Hypothalamus (tissue), 51 donors: ENCODE data around the gene POU2F1.
A peak's percentile ranks its signal among the peaks of the same experiment; 100 is the strongest.

Experiments
- DNase-seq, 51 donors: peaks; one replicate each; lab custom pipeline; 2025; lab: John Stamatoyannopoulos, UW

POU2F1 gene

GRCh38 chr1:167455786-167456446 is 235.2 kb downstream of the POU2F1 start:
- DNase-seq: peak in 20 of 51 donors; percentile 15 to 67 (median 48)

GRCh38 chr1:167456524-167456923 is 235.8 kb downstream of the POU2F1 start:
- DNase-seq: no peak

- DNase-seq: no peak
Observed at GRCh38 chr1:167456926-167457325, 236.2 kb downstream of the POU2F1 start.

GRCh38 chr1:167457936-167458584 is 237.4 kb downstream of the POU2F1 start:
- no peak for DNase-seq

GRCh38 chr1:167460836-167461235 is 240.2 kb downstream of the POU2F1 start:
- peak in 1 of 51 donors; percentile 46 for DNase-seq

GRCh38 chr1:167462341-167462740 is 241.7 kb downstream of the POU2F1 start:
- no peak for DNase-seq

- no peak for DNase-seq
Observed at GRCh38 chr1:167463080-167463479, 242.4 kb downstream of the POU2F1 start.

GRCh38 chr1:167463875-167464575 is 243.3 kb downstream of the POU2F1 start:
- no peak for DNase-seq

- DNase-seq: no peak
Observed at GRCh38 chr1:167465018-167465417, 244.3 kb downstream of the POU2F1 start.

GRCh38 chr1:167465743-167466142 is 245.1 kb downstream of the POU2F1 start:
- DNase-seq: no peak

- no peak for DNase-seq
Observed at GRCh38 chr1:167467126-167467710, 246.5 kb downstream of the POU2F1 start.

- DNase-seq: no peak
Observed at GRCh38 chr1:167467752-167468151, 247.1 kb downstream of the POU2F1 start.

GRCh38 chr1:167469280-167469965 is 248.7 kb downstream of the POU2F1 start:
- DNase-seq: no peak

GRCh38 chr1:167471568-167471967 is 250.9 kb downstream of the POU2F1 start:
- DNase-seq: no peak

GRCh38 chr1:167472752-167473521 is 252.3 kb downstream of the POU2F1 start:
- DNase-seq: peak in 1 of 51 donors; percentile 10

- DNase-seq: no peak
Observed at GRCh38 chr1:167473761-167474160, 253.1 kb downstream of the POU2F1 start.

- no peak for DNase-seq
Observed at GRCh38 chr1:167474191-167474641, 253.5 kb downstream of the POU2F1 start.

GRCh38 chr1:167476061-167476460 is 255.4 kb downstream of the POU2F1 start:
- DNase-seq: no peak
